ENCODE data around the gene MBTPS1. TPM values are rescaled to one million over a fixed set of nuclear protein-coding genes. Genes with fewer than 3 reads are reported as not detected.
A peak's percentile ranks its signal among the peaks of the same experiment; 100 is the strongest.

The MBTPS1 gene
- total and polyA plus RNA-seq, 7 donors, result 13.6 to 83.6 (median 69.3) TPM

- intact Hi-C loops (cut with DNase I), result no loop called here
- no peaks in the 10 kb centered on the region for H3K4me1 ChIP-seq
- 80 to 89% methylated on average over 6 of the region's 6 CpGs for WGBS, 2 donors
- TF ChIP-seq CTCF (IDR thresholded peaks at IDR 0.05) (no peak), POLR2AphosphoS5 (IDR thresholded peaks at IDR 0.05) (no peak), EP300 (IDR thresholded peaks at IDR 0.05) (no peak), POLR2A (IDR thresholded peaks at IDR 0.05) (no peak)
- peak; percentile 8 for DNase-seq
- H3K27ac ChIP-seq, result no peak overlapping the region
- H3K36me3 ChIP-seq, result peaks cover 2 to 25% (median 7%) of the 10 kb centered on the region in 4 donors
- H3K9me3 ChIP-seq, result no peaks in the 10 kb centered on the region
- peaks cover 0 to 5% (median 0%) of the 10 kb centered on the region in 3 donors for H3K27me3 ChIP-seq
- H3K4me3 ChIP-seq, result no peak overlapping the region
These were observed 69.5 kb downstream of the MBTPS1 start for GRCh38 chr16:84047206-84047605.

- Histone ChIP-seq H3K27me3 (peaks cover 0 to 5% (median 0%) of the 10 kb centered on the region in 3 donors), H3K9me3 (no peaks in the 10 kb centered on the region), H3K4me1 (no peaks in the 10 kb centered on the region), H3K4me3 (no peak overlapping the region), H3K36me3 (peaks cover 0 to 18% (median 5%) of the 10 kb centered on the region in 4 donors), H3K27ac (no peak overlapping the region)
- peak; percentile 56 for DNase-seq
- WGBS, 2 donors, result 89 to 95% methylated on average over 19 of the region's 19 CpGs
- intact Hi-C loops (cut with DNase I), result no loop called here
- TF ChIP-seq POLR2A (IDR thresholded peaks at IDR 0.05) (no peak), POLR2AphosphoS5 (IDR thresholded peaks at IDR 0.05) (no peak), CTCF (IDR thresholded peaks at IDR 0.05) (no peak), EP300 (IDR thresholded peaks at IDR 0.05) (no peak)
These were observed 70.8 kb downstream of the MBTPS1 start for GRCh38 chr16:84045818-84046470.

- DNase-seq, result no peak
- WGBS, 2 donors, result 67 to 75% methylated on average over 36 of the region's 36 CpGs
- peaks cover 0 to 15% (median 4%) of the 10 kb centered on the region in 4 donors for H3K36me3 ChIP-seq
- no peak overlapping the region for H3K4me3 ChIP-seq
- no peak overlapping the region for H3K27ac ChIP-seq
- H3K9me3 ChIP-seq, result no peaks in the 10 kb centered on the region
- peaks cover 0 to 5% (median 0%) of the 10 kb centered on the region in 3 donors for H3K27me3 ChIP-seq
- TF ChIP-seq CTCF (IDR thresholded peaks at IDR 0.05) (no peak), EP300 (IDR thresholded peaks at IDR 0.05) (no peak), POLR2A (IDR thresholded peaks at IDR 0.05) (no peak), POLR2AphosphoS5 (IDR thresholded peaks at IDR 0.05) (no peak)
- intact Hi-C loops (cut with DNase I), result no loop called here
- H3K4me1 ChIP-seq, result no peaks in the 10 kb centered on the region
These were observed 71.5 kb downstream of the MBTPS1 start for GRCh38 chr16:84045001-84045817.

GRCh38 chr16:84044118-84044488, 72.6 kb downstream of the MBTPS1 start:
- TF ChIP-seq POLR2A (IDR thresholded peaks at IDR 0.05) (no peak), EP300 (IDR thresholded peaks at IDR 0.05) (no peak), CTCF (IDR thresholded peaks at IDR 0.05) (no peak), POLR2AphosphoS5 (IDR thresholded peaks at IDR 0.05) (no peak)
- H3K27me3 ChIP-seq, result peaks cover 0 to 5% (median 0%) of the 10 kb centered on the region in 3 donors
- no peak for DNase-seq
- no peak overlapping the region for H3K27ac ChIP-seq
- no peaks in the 10 kb centered on the region for H3K9me3 ChIP-seq
- H3K4me1 ChIP-seq, result no peaks in the 10 kb centered on the region
- intact Hi-C loops (cut with DNase I), result no loop called here
- peaks cover 0 to 4% (median 0%) of the 10 kb centered on the region in 4 donors for H3K36me3 ChIP-seq
- 35 to 46% methylated on average over 5 of the region's 5 CpGs for WGBS, 2 donors
- H3K4me3 ChIP-seq, result no peak overlapping the region
